Tibial nerve (tissue), 4 donors: ENCODE data around the gene TSHZ2. TPM values are rescaled to one million over a fixed set of nuclear protein-coding genes. Genes with fewer than 3 reads are reported as not detected.
"Not testable (repeated sequence)": the region's sequence is repeated elsewhere in the genome, so short reads cannot be mapped to it uniquely, and the experiment has no call there.

Experiments used
- DNase-seq, 2 donors: peaks; one replicate each; pipeline ENCODE4 v3.0.0-alpha.2; 2019; ENCODE audit warnings: low spot score in 2 of 2
- H3K27ac ChIP-seq, 4 donors: fragments of 200-600 bp; sonication (generic) in 3 of 4; one replicate each; pipeline ENCODE4 v1.5.1; 2017 to 2019; ENCODE audit warnings: mild to moderate bottlenecking in 1 of 4
- H3K27me3 ChIP-seq, 2 donors: fragments of 200-600 bp; sonication (generic) in 1 of 2; one replicate each; pipeline versions ENCODE4 v1.5.1 to v1.6.0; 2017 to 2019
- H3K36me3 ChIP-seq, 3 donors: fragments of 200-600 bp; sonication (generic); one replicate each; pipeline ENCODE4 v1.5.1; 2018 to 2019
- H3K4me1 ChIP-seq, 4 donors: fragments of 200-600 bp; sonication (generic) in 3 of 4; one replicate each; pipeline ENCODE4 v1.5.1; 2017 to 2019
- H3K4me3 ChIP-seq, 4 donors: fragments of 200-600 bp; sonication (generic) in 3 of 4; one replicate each; pipeline ENCODE4 v1.5.1; 2017 to 2019; ENCODE audit warnings: mild to moderate bottlenecking in 1 of 4, moderate library complexity in 1 of 4
- H3K9me3 ChIP-seq, 4 donors: fragments of 200-600 bp; sonication (generic) in 3 of 4; one replicate each; pipeline ENCODE4 v1.5.1; 2017 to 2019
- EP300 ChIP-seq, 2 donors: sonication (generic); formaldehyde crosslinking; IDR thresholded peaks; one replicate each; pipeline ENCODE4 v1.6.1; 2017; ENCODE audit warnings: antibody characterized with exemption in 2 of 2, mild to moderate bottlenecking in 1 of 2
- POLR2A ChIP-seq, 2 donors: fragments of 450-650 bp; IDR thresholded peaks; one replicate each; pipeline ENCODE4 v1.6.1; 2017; ENCODE audit warnings: antibody characterized with exemption in 2 of 2, mild to moderate bottlenecking in 2 of 2, moderate library complexity in 2 of 2
- WGBS, 2 donors: methylation state at CpG; one replicate each; pipeline ENCODE4 v1.1.5; 2018; 5-methylcytosine and 5-hydroxymethylcytosine counted together
- total RNA-seq, 4 donors: library from RNA; depleted of rRNA; stranded (reverse); fragments of >200 nt; gene quantifications; one replicate each; pipeline ENCODE4 v1.1.0, GENCODE V29; 2016
- TF ChIP-seq, protein P1 (sequence below), 5 experiments: fragments of 200-600 bp in 3 of 5; fragments of 450-650 bp in 2 of 5; sonication (generic) in 3 of 5; IDR thresholded peaks; one replicate each; pipeline ENCODE4 v1.5.1; 2016 to 2019; ENCODE audit warnings: antibody characterized with exemption in 5 of 5, mild to moderate bottlenecking in 3 of 5, moderate library complexity in 2 of 5

Gene TSHZ2
- total RNA-seq, 4 donors from 2014 or later = 20.9 to 33.7 (median 25.1) TPM

GRCh38 chr20:53466279-53466678, 494.1 kb downstream of the TSHZ2 start:
- TF ChIP-seq POLR2A (IDR thresholded peaks at IDR 0.05) (no peak), EP300 (IDR thresholded peaks at IDR 0.05) (no peak)
- TF ChIP-seq, protein P1, sequence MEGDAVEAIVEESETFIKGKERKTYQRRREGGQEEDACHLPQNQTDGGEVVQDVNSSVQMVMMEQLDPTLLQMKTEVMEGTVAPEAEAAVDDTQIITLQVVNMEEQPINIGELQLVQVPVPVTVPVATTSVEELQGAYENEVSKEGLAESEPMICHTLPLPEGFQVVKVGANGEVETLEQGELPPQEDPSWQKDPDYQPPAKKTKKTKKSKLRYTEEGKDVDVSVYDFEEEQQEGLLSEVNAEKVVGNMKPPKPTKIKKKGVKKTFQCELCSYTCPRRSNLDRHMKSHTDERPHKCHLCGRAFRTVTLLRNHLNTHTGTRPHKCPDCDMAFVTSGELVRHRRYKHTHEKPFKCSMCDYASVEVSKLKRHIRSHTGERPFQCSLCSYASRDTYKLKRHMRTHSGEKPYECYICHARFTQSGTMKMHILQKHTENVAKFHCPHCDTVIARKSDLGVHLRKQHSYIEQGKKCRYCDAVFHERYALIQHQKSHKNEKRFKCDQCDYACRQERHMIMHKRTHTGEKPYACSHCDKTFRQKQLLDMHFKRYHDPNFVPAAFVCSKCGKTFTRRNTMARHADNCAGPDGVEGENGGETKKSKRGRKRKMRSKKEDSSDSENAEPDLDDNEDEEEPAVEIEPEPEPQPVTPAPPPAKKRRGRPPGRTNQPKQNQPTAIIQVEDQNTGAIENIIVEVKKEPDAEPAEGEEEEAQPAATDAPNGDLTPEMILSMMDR (IDR thresholded peaks at IDR 0.05) = no peak
- H3K4me1 ChIP-seq = no peaks in the 10 kb centered on the region
- H3K27ac ChIP-seq = no peak overlapping the region
- no peak overlapping the region for H3K4me3 ChIP-seq
- no peaks in the 10 kb centered on the region for H3K27me3 ChIP-seq
- no peaks in the 10 kb centered on the region for H3K36me3 ChIP-seq
- WGBS, 2 donors = 72 to 81% methylated on average over 4 of the region's 4 CpGs
- no peak for DNase-seq
- H3K9me3 ChIP-seq = no peaks in the 10 kb centered on the region

- no peak for DNase-seq
- Histone ChIP-seq H3K4me3 (no peak overlapping the region), H3K4me1 (no peaks in the 10 kb centered on the region), H3K9me3 (no peaks in the 10 kb centered on the region), H3K36me3 (no peaks in the 10 kb centered on the region), H3K27me3 (no peaks in the 10 kb centered on the region), H3K27ac (no peak overlapping the region)
- TF ChIP-seq POLR2A (IDR thresholded peaks at IDR 0.05) = no peak
- TF ChIP-seq, protein P1 (IDR thresholded peaks at IDR 0.05) = no peak
- no peak for TF ChIP-seq EP300 (IDR thresholded peaks at IDR 0.05)
- 76 to 83% methylated on average over 5 of the region's 5 CpGs for WGBS, 2 donors
These were observed 496.4 kb downstream of the TSHZ2 start for GRCh38 chr20:53468587-53468986.

DNA sequence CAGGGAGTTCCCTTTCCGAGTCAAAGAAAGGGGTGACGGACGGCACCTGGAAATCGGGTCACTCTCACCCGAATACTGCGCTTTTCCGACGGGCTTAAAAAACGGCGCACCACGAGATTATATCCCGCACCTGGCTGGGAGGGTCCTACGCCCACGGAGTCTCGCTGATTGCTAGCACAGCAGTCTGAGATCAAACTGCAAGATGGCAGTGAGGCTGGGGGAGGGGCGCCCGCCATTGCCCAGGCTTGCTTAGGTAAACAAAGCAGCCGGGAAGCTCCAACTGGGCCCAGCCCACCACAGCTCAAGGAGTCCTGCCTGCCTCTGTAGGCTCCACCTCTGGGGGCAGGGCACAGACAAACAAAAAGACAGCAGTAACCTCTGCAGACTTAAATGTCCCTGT, 500.7 kb downstream of the TSHZ2 start:
- not testable (repeated sequence) for H3K4me3 ChIP-seq, H3K4me1 ChIP-seq, H3K36me3 ChIP-seq, DNase-seq, H3K9me3 ChIP-seq, H3K27me3 ChIP-seq, H3K27ac ChIP-seq
- 68 to 95% methylated on average over 10 to 18 of the region's 18 CpGs for WGBS, 2 donors

- WGBS, 2 donors = 92 to 94% methylated on average over 2 of the region's 2 CpGs
- Histone ChIP-seq H3K36me3 (no peaks in the 10 kb centered on the region), H3K27me3 (no peaks in the 10 kb centered on the region), H3K4me1 (no peaks in the 10 kb centered on the region), H3K9me3 (peaks cover 0 to 18% (median 0%) of the 10 kb centered on the region in 4 donors), H3K4me3 (no peak overlapping the region), H3K27ac (no peak overlapping the region)
- TF ChIP-seq POLR2A (IDR thresholded peaks at IDR 0.05) = no peak
- TF ChIP-seq EP300 (IDR thresholded peaks at IDR 0.05) = no peak
- DNase-seq = no peak
These were observed 508.8 kb downstream of the TSHZ2 start for GRCh38 chr20:53480913-53481312.

DNA sequence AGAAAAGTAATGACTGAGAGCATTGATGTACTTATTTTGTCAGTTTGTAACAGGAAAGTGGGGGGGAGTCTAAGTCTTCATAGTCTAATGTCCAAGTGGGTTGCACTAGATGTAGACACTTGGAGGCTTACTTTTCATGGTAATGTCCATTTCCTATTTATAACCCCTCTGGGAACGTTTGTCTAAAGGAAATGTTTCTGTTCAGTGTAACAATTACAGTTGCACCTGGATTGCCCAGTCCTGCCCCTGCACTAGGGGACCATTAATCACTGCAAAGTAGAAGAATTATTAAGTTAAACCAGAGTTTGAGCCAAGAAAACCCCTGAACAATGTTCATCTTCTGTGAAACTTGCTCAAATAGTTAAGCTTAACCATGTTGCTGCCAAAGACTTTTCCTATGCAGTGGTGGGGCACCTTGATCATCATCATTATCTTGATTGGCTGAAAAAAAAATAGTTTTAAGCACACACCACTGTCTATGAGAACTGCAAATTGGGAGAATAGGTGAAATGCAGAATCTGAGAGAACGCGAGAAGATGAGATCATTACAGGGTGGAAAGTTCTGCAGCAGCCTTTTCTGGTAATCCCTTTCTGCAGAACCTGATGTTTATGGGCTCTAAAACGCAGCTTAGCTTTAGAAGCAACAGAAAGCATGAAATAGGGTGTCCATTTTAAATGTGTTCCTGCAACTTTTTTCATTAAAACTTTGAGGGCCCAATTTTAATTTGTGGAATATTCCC, 515.5 kb downstream of the TSHZ2 start:
- WGBS, 2 donors = 63 to 66% methylated on average over 4 of the region's 4 CpGs
- H3K27me3 ChIP-seq = no peaks in the 10 kb centered on the region
- peaks cover 0 to 5% (median 0%) of the 10 kb centered on the region in 4 donors for H3K4me1 ChIP-seq
- no peak overlapping the region for H3K27ac ChIP-seq
- no peak for DNase-seq
- TF ChIP-seq EP300 (IDR thresholded peaks at IDR 0.05) = no peak
- TF ChIP-seq, protein P1 (IDR thresholded peaks at IDR 0.05) = no peak
- TF ChIP-seq POLR2A (IDR thresholded peaks at IDR 0.05) = no peak
- no peak overlapping the region for H3K4me3 ChIP-seq
- H3K9me3 ChIP-seq = peaks cover 0 to 14% (median 0%) of the 10 kb centered on the region in 4 donors
- no peaks in the 10 kb centered on the region for H3K36me3 ChIP-seq

DNA sequence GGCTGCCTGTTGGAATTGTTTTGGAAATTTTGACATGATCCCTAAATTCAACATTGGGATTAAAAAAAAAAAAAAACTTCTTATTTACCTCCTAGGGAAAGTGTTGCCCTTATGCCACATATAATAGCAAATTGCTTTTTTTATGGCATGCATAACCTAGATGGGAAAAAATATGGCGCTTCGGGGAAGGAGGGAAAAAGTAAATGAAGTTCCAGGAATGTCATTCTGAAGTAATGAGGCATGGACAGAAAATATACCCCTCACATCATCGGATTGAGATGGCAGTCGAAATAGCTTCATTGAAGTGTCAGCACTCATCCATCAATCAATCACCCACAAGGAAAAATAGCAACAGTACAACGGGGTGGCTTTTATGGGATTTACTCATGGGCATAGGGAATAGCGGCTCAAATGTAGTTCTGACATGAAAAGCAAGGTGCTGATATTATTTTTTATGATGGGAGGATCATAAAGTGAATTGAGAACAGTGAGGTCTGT, 516.7 kb downstream of the TSHZ2 start:
- TF ChIP-seq POLR2A (IDR thresholded peaks at IDR 0.05) (no peak), EP300 (IDR thresholded peaks at IDR 0.05) (no peak)
- TF ChIP-seq, protein P1 (IDR thresholded peaks at IDR 0.05) = no peak
- H3K4me1 ChIP-seq = peaks cover 0 to 16% (median 0%) of the 10 kb centered on the region in 4 donors
- WGBS, 2 donors = 85 to 87% methylated on average over 6 of the region's 6 CpGs
- H3K36me3 ChIP-seq = no peaks in the 10 kb centered on the region
- H3K4me3 ChIP-seq = no peak overlapping the region
- no peaks in the 10 kb centered on the region for H3K27me3 ChIP-seq
- H3K27ac ChIP-seq = no peak overlapping the region
- no peak for DNase-seq
- peaks cover 0 to 3% (median 0%) of the 10 kb centered on the region in 4 donors for H3K9me3 ChIP-seq
